B cell (primary cell): ENCODE measurements around the gene NCKIPSD. TPM values are rescaled to one million over a fixed set of nuclear protein-coding genes. Genes with fewer than 3 reads are reported as not detected.

ENCODE experiments used
- ATAC-seq: fragments of 200-7000 bp; cut with Tn5 transposase; one replicate; pipeline ENCODE4 v1.10.0; 2021; ENCODE audit warnings: low read depth, mild to moderate bottlenecking, moderate number of reproducible peaks, moderate library complexity
- CTCF ChIA-PET: fragments of 350-600 bp; sonication (Branson Sonifier 250); formaldehyde crosslinking; loops from one replicate; lab custom pipeline; 2021; ENCODE audit warnings: antibody characterized with exemption, inconsistent platforms; lab: Charles Lee
- POLR2A ChIA-PET: fragments of 350-600 bp; sonication (Branson Sonifier 250); formaldehyde crosslinking; loops from one replicate; lab custom pipeline; 2021; ENCODE audit warnings: antibody characterized with exemption; lab: Charles Lee
- DNase-seq: peaks from one replicate; pipeline ENCODE4 v3.0.0; 2013
- H2AFZ ChIP-seq: 2 replicates; pipeline ENCODE4 v1.6.1; 2012; ENCODE audit warnings: mild to moderate bottlenecking, low read depth, low read length; ENCODE audit not compliant: insufficient read depth, poor library complexity, severe bottlenecking
- H3K27ac ChIP-seq, 2 donors: 1 replicate in 1 of 2; 2 replicates in 1 of 2; pipeline ENCODE4 v1.5.1; 2012 to 2013; ENCODE audit warnings: low read length in 2 of 2, mild to moderate bottlenecking in 2 of 2, moderate library complexity in 1 of 2
- H3K27me3 ChIP-seq, 4 experiments: fragments of 200-600 bp in 1 of 4; sonication (generic) in 1 of 4; replicated peaks in 1 of 4; 1 replicate in 2 of 4; 2 replicates in 2 of 4; pipeline versions ENCODE4 v1.6.1 to v1.7.0; 2013 to 2016; ENCODE audit warnings: low read length in 3 of 4, mild to moderate bottlenecking in 2 of 4, mixed read lengths in 1 of 4, moderate library complexity in 1 of 4; ENCODE audit not compliant: insufficient read depth in 4 of 4, control insufficient read depth in 3 of 4; ENCODE audit errors: control extremely low read depth in 1 of 4
- H3K36me3 ChIP-seq, 2 experiments: replicated peaks in 1 of 2; 1 replicate in 1 of 2; 2 replicates in 1 of 2; pipeline versions ENCODE4 v1.6.1 to v1.7.1; 2013; ENCODE audit warnings: low read length in 1 of 2; ENCODE audit not compliant: insufficient read depth in 2 of 2, control insufficient read depth in 1 of 2; ENCODE audit errors: control extremely low read depth in 1 of 2, extremely low read depth in 1 of 2
- H3K4me1 ChIP-seq, 2 donors: fragments of 200-600 bp in 1 of 2; sonication (generic) in 1 of 2; 1 replicate in 1 of 2; 2 replicates in 1 of 2; pipeline versions ENCODE4 v1.5.1 to v1.6.1; 2013 to 2017; ENCODE audit warnings: low read length in 2 of 2; ENCODE audit not compliant: control insufficient read depth in 2 of 2, insufficient read depth in 2 of 2
- H3K4me2 ChIP-seq: replicated peaks from 2 replicates; pipeline ENCODE3; 2012; ENCODE audit warnings: mild to moderate bottlenecking, low read depth, low read length; ENCODE audit not compliant: poor library complexity, severe bottlenecking
- H3K4me3 ChIP-seq, 5 experiments: fragments of 200-600 bp in 1 of 5; sonication (generic) in 1 of 5; 1 replicate in 3 of 5; 2 replicates in 2 of 5; pipeline versions ENCODE4 v1.5.1 to v1.7.0; 2011 to 2016; ENCODE audit warnings: low read length in 4 of 5, mild to moderate bottlenecking in 4 of 5, low read depth in 2 of 5, control low read depth in 1 of 5, moderate library complexity in 1 of 5; ENCODE audit not compliant: insufficient read depth in 1 of 5; ENCODE audit errors: control extremely low read depth in 1 of 5, extremely low read depth in 1 of 5
- H3K79me2 ChIP-seq: fragments of 200-600 bp; sonication (generic); one replicate; pipeline ENCODE4 v1.6.0; 2016; ENCODE audit warnings: low read length; ENCODE audit not compliant: control insufficient read depth, insufficient read depth
- H3K9ac ChIP-seq: fragments of 200-600 bp; sonication (generic); 2 replicates; pipeline ENCODE4 v1.6.1; 2017; ENCODE audit warnings: mild to moderate bottlenecking, low read length, moderate library complexity
- H3K9me3 ChIP-seq, 3 donors: one replicate each; pipeline versions ENCODE4 v1.6.1 to v1.7.1; 2013; ENCODE audit warnings: low read length in 2 of 3; ENCODE audit not compliant: control insufficient read depth in 2 of 3, insufficient read depth in 1 of 3; ENCODE audit errors: control extremely low read depth in 1 of 3
- H4K20me1 ChIP-seq: 2 replicates; pipeline ENCODE4 v1.6.0; 2012; ENCODE audit warnings: mild to moderate bottlenecking, low read length; ENCODE audit not compliant: insufficient read depth, control insufficient read depth, poor library complexity, severe bottlenecking
- H3K27ac Mint-ChIP-seq: one replicate; pipeline ENCODE4 v1.8.0; 2021; ENCODE audit warnings: mixed read lengths
- H3K27me3 Mint-ChIP-seq: one replicate; pipeline ENCODE4 v1.8.0; 2021; ENCODE audit warnings: mixed read lengths
- H3K4me1 Mint-ChIP-seq: one replicate; pipeline ENCODE4 v1.8.0; 2021; ENCODE audit warnings: mixed read lengths
- H3K4me3 Mint-ChIP-seq: one replicate; pipeline ENCODE4 v1.8.0; 2021; ENCODE audit warnings: mixed read lengths
- H3K9me3 Mint-ChIP-seq: one replicate; pipeline ENCODE4 v1.8.0; 2022; ENCODE audit warnings: mixed read lengths; ENCODE audit not compliant: insufficient read depth
- CTCF ChIP-seq: fragments of 200-600 bp; IDR thresholded peaks from one replicate; pipeline ENCODE4 v1.8.0; 2022; ENCODE audit warnings: antibody characterized with exemption, mild to moderate bottlenecking
- EZH2 ChIP-seq: IDR thresholded peaks from 2 replicates; pipeline ENCODE4 v1.6.1; 2012; ENCODE audit warnings: borderline replicate concordance, low read depth, mild to moderate bottlenecking, moderate library complexity, low read length; ENCODE audit not compliant: insufficient read depth, poor library complexity, severe bottlenecking
- WGBS: methylation state at CpG from one replicate; pipeline ENCODE4 v1.1.5; 2013; ENCODE audit warnings: missing lambda C conversion rate; ENCODE audit not compliant: insufficient coverage; 5-methylcytosine and 5-hydroxymethylcytosine counted together
- intact Hi-C: fragments of 100-400 bp; cut with micrococcal nuclease; formaldehyde crosslinking; loops from one replicate; pipeline ENCODE4 v1.10.0; 2022
- polyA plus RNA-seq: library from polyadenylated mRNA; depleted of rRNA; stranded (reverse); fragments of >200 nt; gene quantifications from 2 replicates; pipeline ENCODE4 v1.2.3, GENCODE V29; 2012
- total RNA-seq, 2 donors: library from RNA; stranded (reverse); fragments of 120-200 nt in 1 of 2; gene quantifications; 1 replicate in 1 of 2; 2 replicates in 1 of 2; pipeline versions ENCODE4 v1.2.3 to v1.2.4, GENCODE V29; 2013 to 2022

NCKIPSD gene
- total and polyA plus RNA-seq, 2 donors (not counting 1 experiment from before 2014, with no cell fraction given), result 19.1 to 24.6 TPM

- TF ChIP-seq CTCF, result no peak
- no peak for TF ChIP-seq EZH2
Observed at GRCh38 chr3:48695393-48695753, 9.7 kb upstream of the NCKIPSD start.

GRCh38 chr3:48694610-48695392 is 9.1 kb upstream of the NCKIPSD start:
- H3K4me3 ChIP-seq, result no peak overlapping the region
- H3K9me3 ChIP-seq, result no peaks in the 10 kb centered on the region
- intact Hi-C loops, result no loop called here
- Mint-ChIP-seq H3K27ac (no peak overlapping the region), H3K4me3 (no peak overlapping the region), H3K4me1 (peaks cover 10% of the 10 kb centered on the region), H3K27me3 (no peaks in the 10 kb centered on the region), H3K9me3 (no peaks in the 10 kb centered on the region)
- ATAC-seq, result no peak
- no peak overlapping the region for H2AFZ ChIP-seq
- no peak overlapping the region for H3K9ac ChIP-seq
- peaks cover 19 to 72% of the 10 kb centered on the region in 2 experiments for H3K36me3 ChIP-seq
- H4K20me1 ChIP-seq, result peaks cover 81% of the 10 kb centered on the region
- H3K79me2 ChIP-seq, result peaks cover 55% of the 10 kb centered on the region
- H3K27me3 ChIP-seq, result no peaks in the 10 kb centered on the region
- no peak overlapping the region for H3K4me2 ChIP-seq
- no peaks in the 10 kb centered on the region for H3K4me1 ChIP-seq
- WGBS, result 97% methylated on average over 22 of the region's 23 CpGs
- no peak overlapping the region for H3K27ac ChIP-seq
- CTCF ChIA-PET, result interaction anchor here (1.4 kb wide), 1 partner anchor 16 kb away, joined by 3 read pairs; no protein-coding TSS in a partner anchor
- POLR2A ChIA-PET, result no interaction called here
- TF ChIP-seq EZH2 (no peak), CTCF (no peak)
- DNase-seq, result no peak

More at GRCh38 chr3:48695393-48695753, 9.7 kb upstream of the NCKIPSD start:
- no peak overlapping the region for H3K27ac ChIP-seq
- H3K9ac ChIP-seq, result no peak overlapping the region
- no peaks in the 10 kb centered on the region for H3K9me3 Mint-ChIP-seq
- no peaks in the 10 kb centered on the region for H3K9me3 ChIP-seq
- no peaks in the 10 kb centered on the region for H3K4me1 ChIP-seq
- POLR2A ChIA-PET, result no interaction called here
- peaks cover 15% of the 10 kb centered on the region for H3K4me1 Mint-ChIP-seq
- DNase-seq (no peak), ATAC-seq (no peak)
- whole genome bisulfite sequencing, result 99% methylated on average over 7 of the region's 9 CpGs
- H3K27me3 Mint-ChIP-seq, result no peaks in the 10 kb centered on the region
- no peak overlapping the region for H3K4me2 ChIP-seq
- no peaks in the 10 kb centered on the region for H3K27me3 ChIP-seq
- H3K4me3 Mint-ChIP-seq, result no peak overlapping the region
- intact Hi-C loops, result no loop called here
- H3K4me3 ChIP-seq, result no peak overlapping the region
- no peak overlapping the region for H3K27ac Mint-ChIP-seq
- peaks cover 60% of the 10 kb centered on the region for H3K79me2 ChIP-seq
- H2AFZ ChIP-seq, result no peak overlapping the region
- H3K36me3 ChIP-seq, result peaks cover 20 to 71% of the 10 kb centered on the region in 2 experiments
- CTCF ChIA-PET, result interaction anchor here (1.4 kb wide), 1 partner anchor 15 kb away, joined by 3 read pairs; no protein-coding TSS in a partner anchor
- H4K20me1 ChIP-seq, result peaks cover 85% of the 10 kb centered on the region
